ENCODE measurements around the gene UBE2O. TPM values are rescaled to one million over a fixed set of nuclear protein-coding genes. Genes with fewer than 3 reads are reported as not detected.

The UBE2O gene
- total RNA-seq, 1 donor from 2014 or later, result 13.5 TPM

DNA sequence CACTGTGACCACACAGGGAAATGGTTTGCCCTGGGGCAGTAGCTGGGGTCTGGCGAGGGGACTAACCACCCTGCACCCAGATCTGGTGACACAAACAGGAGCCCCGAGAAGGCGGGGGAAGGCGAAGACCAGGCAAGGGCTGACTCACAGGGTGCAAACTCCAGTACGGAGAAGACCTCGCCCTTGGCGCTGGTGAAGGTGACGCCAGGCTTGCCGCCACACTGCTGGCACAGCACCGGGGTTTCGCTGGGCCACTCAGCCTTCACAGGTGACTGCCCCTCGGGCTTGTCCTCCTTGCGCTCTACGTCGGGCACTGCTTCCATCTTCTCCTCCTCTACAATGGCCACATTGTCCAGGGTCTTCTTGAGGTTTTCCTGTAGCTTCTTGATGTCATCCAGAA, 57.0 kb downstream of the UBE2O start:
- DNase-seq (ENCODE audit: low spot score), result no peak

DNA sequence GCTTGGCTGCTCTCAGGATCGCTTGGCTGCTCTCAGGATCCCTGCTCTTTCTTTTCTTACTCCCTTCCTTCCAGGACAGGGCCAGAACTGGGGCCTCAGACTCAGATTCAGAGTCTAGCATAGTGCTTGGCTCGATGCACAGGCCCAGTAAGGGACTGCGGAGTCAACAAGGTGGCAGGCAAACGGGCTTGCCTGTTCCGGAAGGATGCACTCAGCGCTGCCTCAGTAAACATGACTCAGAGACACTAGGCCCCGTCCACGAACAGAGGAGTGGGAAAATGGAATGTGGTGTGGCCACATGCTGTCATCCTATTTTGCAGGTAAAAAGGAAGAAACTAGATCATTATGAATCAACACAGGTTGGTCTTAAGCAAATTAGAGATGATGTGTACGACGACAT, 58.8 kb downstream of the UBE2O start:
- no peak for DNase-seq (ENCODE audit: low spot score)

- no peak for DNase-seq (ENCODE audit: low spot score)
Observed at GRCh38 chr17:76391200-76391715, 61.7 kb downstream of the UBE2O start.

GRCh38 chr17:76390003-76390421, 62.9 kb downstream of the UBE2O start:
- no peak for DNase-seq (ENCODE audit: low spot score)

- no peak for DNase-seq (ENCODE audit: low spot score)
Observed at GRCh38 chr17:76388966-76389888, 63.7 kb downstream of the UBE2O start.

DNA sequence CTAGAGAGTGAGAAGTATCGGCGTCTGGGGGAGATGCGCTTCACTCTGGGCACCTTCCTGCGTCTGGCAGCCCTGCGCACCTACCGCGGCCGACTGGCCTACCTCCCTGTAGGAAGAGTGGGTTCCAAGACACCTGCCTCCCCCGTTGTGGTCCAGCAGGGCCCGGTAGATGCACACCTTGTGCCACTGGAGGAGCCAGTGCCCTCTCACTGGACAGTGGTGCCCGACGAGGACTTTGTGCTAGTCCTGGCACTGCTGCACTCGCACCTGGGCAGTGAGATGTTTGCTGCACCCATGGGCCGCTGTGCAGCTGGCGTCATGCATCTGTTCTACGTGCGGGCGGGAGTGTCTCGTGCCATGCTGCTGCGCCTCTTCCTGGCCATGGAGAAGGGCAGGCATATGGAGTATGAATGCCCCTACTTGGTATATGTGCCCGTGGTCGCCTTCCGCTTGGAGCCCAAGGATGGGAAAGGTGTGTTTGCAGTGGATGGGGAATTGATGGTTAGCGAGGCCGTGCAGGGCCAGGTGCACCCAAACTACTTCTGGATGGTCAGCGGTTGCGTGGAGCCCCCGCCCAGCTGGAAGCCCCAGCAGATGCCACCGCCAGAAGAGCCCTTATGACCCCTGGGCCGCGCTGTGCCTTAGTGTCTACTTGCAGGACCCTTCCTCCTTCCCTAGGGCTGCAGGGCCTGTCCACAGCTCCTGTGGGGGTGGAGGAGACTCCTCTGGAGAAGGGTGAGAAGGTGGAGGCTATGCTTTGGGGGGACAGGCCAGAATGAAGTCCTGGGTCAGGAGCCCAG, 65.8 kb downstream of the UBE2O start:
- DNase-seq (ENCODE audit: low spot score), result no peak

- DNase-seq (ENCODE audit: low spot score), result peak; percentile 48
Observed at GRCh38 chr17:76385892-76386786, 66.8 kb downstream of the UBE2O start.

GRCh38 chr17:76384987-76385891, 67.7 kb downstream of the UBE2O start:
- DNase-seq (ENCODE audit: low spot score), result no peak

DNA sequence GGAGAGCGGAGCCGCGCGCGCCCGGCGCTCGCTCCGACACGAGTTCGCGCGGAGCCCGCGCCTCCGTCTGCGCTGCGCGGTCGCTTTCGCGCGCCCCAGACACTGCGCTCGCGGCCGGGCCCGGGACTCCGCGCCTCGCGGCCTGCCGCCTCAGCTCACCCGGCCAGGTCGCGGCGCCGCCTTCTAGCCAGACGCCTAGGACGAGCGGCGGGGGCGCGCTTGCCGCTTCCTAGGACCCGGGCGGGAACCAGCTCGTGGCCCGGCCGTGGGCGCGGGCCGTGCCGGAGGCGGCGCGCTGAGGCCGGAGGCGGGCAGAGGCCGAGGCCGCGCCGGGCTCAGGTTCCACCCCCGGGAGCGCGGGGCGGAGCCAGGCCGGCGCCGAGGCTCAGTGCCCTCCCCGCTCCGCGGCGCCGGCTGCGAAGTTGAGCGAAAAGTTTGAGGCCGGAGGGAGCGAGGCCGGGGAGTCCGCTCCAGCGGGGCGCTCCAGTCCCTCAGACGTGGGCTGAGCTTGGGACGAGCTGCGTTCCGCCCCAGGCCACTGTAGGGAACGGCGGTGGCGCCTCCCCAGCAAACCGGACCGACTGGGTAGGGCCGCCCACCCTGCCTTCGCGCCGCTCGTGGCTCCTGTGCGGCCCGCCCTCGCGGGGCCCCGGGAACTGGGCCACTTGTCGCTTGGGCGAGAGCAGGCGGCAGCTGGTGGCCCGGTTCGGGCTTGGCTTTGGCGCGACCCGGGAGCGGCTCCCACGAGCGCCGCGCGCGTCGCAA, 68.5 kb downstream of the UBE2O start, which contains the start of gene SPHK1:
Gene SPHK1 (plus strand): TSS at position 388 of the 765 bp plus-strand sequence. CDS start 1,036 bp downstream, outside the sequence.
- peak; percentile 83 for DNase-seq (ENCODE audit: low spot score)

- peak; percentile 64 for DNase-seq (ENCODE audit: low spot score)
Observed at GRCh38 chr17:76383546-76384221, 69.3 kb downstream of the UBE2O start.

DNA sequence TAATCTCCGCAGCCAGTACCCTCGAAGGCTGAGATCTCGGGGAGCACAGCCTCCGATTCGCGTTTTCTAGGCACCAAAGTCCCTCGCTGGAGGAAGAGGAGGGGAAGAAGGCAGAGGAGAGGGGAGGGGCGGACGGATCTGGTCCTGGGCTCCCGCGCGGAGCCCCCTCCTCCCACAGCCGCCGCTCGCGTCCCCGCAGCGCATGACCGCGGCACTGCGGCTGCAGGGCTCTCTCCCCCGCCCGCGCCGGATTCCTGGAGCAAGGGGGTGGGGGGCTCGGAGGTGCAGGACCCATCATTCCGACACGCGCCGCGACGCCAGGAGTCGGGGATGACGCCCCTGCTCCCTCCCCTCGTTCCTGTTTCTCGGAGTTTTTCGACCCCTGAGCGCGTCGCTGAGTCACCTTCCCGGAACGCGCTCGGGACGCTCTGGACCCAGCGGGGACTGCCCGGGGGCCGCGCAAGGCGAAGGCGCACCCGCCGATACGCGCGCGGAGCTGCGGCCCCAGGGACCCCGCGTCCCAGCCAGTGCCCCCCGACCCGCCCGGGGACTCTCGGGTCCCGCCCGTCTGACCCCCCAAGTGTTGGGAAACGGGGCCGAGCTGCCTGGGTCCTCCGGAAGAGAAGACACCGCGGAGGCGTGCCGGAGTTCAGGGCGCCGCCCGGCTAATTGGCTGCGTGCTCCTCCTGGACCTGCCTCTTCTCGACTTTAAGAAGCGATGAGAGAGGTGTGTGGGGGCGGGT, 70.0 kb downstream of the UBE2O start:
- peak; percentile 66 for DNase-seq (ENCODE audit: low spot score)

GRCh38 chr17:76382351-76382802, 70.6 kb downstream of the UBE2O start:
- DNase-seq (ENCODE audit: low spot score), result peak; percentile 65

GRCh38 chr17:76381633-76382350, 71.2 kb downstream of the UBE2O start:
- peak; percentile 54 for DNase-seq (ENCODE audit: low spot score)

DNA sequence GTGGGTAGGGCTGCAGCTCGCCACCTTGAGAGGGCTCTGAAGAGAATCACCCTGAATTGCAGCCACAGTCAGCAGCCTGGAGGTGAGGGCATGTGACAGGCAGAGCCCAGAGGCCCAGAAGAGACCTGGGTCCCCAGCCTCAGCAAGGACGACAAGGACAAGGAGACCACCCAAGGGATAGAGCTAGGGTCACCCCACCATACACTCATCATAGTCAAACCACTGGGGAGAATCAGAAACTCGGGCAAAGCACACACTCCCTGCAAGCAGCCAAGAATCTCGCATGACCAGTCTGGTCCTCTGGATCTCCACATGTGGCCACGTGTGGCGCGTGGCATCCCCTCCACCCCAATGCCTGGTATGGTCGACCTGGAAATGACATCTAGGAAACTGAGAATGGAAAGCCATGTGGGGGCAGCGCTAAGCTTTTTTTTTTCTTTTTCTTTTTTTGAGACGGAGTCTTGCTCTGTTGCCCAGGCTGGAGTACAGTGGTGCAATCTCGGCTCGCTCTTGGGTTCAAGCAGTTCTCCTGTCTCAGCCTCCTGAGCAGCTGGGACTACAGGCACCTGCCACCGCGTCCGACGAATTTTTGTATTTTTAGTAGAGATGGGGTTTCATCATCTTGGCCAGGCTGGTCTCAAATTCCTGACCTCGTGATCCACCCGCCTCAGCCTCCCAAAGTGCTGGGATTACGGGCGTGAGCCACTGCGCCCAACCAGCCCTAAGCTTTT, 73.1 kb downstream of the UBE2O start:
- no peak for DNase-seq (ENCODE audit: low spot score)

GRCh38 chr17:76379275-76379641, 73.7 kb downstream of the UBE2O start:
- no peak for DNase-seq (ENCODE audit: low spot score)

GRCh38 chr17:76378548-76379274, 74.2 kb downstream of the UBE2O start:
- no peak for DNase-seq (ENCODE audit: low spot score)
